COLO668 (cell line): ENCODE data around the gene GHDC.
"Not testable (repeated sequence)": the region's sequence is repeated elsewhere in the genome, so short reads cannot be mapped to it uniquely, and the experiment has no call there.

Experiments
- DNase-seq: peaks from one replicate; lab custom pipeline; 2025; ENCODE audit not compliant: unreplicated experiment; lab: John Stamatoyannopoulos, UW

GHDC gene

DNA sequence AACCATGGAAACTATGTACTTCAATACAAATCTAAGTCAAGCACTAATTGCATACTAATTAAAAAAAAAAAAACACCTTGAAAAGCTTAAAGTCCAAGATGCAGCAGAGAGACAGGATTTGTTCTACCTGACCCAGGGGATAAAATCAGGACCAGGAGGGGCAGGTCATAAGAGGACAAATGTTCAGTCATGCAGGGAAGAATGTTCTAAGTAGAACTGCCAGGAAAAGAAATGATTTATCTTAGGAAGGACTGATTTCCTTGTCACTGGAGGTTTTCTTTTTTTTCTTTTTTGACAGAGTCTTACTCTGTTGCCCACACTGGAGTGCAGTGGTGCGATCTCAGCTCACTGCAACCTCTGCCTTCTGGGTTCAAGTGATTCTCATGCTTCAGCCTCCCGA, 9.1 kb upstream of the GHDC start:
- DNase-seq: no peak

DNA sequence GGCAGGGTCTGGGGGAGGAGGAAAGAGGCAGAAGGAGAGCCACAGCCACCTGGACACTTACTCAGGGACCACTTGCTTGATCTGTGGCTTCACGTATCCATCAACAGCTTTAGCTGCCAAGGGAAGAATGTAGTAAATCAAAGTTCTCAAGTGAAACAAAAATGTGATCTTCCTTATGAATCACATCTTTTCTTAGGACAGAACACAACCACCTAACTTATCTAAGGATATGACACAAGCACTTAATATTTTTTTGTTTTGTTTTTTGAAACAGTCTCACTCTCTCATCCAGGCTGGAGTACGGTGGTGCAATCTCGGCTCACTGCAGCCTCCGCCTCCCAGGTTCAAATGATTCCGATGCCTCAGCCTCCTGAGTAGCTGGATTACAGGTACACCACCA, 8.4 kb upstream of the GHDC start:
- no peak for DNase-seq

DNA sequence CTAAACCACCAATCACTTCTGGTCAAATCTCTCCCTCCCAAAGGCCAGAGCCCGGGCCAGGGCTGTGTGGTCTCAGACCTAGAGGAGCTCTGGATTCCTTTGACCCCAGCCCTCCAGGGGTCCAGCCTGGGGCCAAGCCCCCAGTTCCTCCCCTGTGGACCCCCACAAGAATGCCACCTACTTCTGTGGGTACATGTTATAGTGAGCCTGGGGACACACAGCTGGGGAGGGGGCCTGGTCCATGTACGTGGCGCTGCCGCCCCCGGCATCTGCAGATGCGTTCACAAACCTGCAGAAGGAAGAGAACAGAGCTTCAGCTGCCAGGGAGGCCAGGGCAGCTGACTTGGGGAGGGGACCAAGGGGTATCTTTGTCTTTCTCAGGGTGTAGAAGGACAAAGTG, 7.9 kb upstream of the GHDC start:
- DNase-seq: no peak

DNA sequence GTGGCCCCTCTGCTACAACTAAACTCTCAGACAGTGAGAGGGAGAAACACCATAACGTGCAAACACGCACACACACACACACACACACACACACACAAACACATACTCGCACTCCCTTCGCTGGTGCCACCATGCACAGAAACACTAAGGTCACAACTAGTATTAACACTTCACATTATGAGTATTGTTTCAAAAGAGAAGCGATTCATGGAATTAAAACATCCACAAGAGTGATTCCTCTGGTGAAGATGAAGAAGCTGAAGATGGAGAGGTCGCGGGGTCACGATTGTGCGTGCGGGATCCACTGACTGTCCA, 7.1 kb upstream of the GHDC start:
- no peak for DNase-seq

DNA sequence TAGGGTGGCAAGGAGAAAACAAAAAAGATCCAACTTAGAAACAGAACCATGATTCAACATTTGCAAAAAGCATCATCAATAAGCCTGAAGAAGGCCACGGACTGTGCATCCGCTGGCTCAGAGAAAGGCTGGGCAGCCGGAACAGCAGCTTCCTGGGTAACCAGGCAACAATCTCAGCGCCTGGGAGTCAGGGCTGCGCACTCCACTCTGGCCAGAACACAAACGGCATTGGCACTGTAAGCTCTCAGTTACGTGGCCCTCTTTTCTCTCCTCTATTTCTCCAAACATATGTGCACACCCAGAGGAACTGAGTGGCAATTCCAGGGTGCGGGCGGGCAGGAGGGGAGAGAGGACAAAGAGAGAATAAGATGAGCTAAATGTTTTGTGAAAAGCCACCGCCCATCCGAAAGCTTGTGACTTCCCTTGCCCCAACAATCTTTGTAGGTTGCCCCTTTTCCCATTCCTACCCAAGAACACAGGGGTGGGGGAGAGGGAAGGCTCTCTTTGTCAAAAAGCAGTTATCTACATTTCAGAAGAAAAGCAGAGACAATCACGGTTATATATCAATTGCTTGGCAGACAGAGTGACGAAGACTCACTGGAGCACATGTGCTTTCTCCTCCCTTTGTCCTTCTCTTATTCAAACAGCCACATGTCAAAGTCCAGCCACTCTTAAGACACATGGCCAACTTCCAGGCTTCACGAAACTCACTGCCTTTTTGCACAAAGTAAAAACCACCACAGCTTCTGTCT, 6.6 kb upstream of the GHDC start:
- DNase-seq: no peak

DNA sequence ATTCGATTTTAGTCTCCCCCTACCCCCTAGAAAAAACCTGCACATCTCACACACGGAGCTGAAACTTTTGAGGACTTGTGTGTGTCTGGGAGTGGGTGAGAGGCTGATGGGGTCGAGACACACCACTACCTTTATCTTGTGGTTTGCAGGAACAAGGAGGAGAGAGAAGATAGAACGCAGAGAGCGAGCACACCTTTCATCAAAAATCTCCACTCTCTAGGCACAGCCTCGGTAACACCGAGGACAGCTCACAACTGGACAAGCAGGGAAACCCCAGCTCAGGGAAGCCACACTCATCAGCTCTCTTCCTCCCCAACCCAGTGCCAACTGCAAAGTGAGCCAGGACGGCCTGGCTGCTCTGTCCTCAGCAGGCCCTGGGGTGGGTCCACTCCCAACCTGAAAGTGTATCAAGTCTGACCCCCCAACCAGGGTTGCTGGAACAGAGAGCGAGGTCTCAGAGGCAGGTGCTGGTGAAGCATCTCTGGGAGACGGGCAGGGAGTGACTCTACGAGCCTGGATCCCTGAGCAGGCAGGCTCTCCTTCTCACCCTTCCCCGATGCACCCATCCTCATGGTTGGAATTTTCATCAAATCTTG, 5.2 kb upstream of the GHDC start:
- no peak for DNase-seq

DNA sequence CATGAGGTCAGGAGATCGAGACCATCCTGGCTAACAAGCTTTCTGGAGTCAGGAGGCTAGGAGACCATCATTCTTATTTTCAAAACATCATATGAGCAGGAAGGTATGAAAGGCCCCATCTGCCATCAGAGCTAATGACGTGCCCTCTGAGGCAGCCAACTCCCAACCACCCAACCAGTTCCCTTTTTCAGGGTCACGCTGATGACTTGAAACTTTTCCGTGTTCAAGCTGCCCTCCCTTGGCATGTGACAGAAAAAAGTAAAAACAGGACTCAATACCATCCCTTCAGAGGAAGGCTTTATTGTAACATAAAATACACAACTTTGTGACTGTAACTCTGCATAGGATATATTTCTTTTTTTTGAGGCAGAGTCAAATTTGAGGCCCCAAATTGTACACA, 4.6 kb upstream of the GHDC start:
- no peak for DNase-seq

DNA sequence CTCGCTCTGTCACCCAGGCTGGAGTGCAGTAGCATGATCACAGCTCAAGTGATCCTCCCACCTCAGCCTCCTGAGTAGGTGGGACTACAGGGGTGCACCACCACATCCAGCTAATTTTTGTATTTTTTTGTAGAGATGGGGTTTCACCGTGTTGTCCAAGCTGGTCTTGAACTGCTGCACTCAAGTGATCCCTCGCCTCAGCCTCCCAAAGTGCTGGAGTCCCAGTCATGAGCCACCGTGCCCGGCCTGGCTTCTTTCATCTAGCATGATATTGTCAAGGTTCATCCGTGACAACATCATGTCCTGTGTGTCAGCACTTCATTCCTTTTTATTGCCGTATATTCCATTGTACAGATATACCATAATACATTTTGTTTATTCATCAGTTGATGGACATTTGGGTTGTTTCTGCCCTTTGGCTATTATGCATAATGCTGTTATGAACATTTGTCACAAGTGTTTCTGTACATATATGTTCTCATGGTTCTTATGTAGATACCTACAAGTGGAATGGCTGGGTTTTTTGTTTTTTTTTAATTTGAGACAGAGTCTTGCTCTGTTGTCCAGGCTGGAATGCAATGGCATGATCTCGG, 3.4 kb upstream of the GHDC start:
- no peak for DNase-seq

DNA sequence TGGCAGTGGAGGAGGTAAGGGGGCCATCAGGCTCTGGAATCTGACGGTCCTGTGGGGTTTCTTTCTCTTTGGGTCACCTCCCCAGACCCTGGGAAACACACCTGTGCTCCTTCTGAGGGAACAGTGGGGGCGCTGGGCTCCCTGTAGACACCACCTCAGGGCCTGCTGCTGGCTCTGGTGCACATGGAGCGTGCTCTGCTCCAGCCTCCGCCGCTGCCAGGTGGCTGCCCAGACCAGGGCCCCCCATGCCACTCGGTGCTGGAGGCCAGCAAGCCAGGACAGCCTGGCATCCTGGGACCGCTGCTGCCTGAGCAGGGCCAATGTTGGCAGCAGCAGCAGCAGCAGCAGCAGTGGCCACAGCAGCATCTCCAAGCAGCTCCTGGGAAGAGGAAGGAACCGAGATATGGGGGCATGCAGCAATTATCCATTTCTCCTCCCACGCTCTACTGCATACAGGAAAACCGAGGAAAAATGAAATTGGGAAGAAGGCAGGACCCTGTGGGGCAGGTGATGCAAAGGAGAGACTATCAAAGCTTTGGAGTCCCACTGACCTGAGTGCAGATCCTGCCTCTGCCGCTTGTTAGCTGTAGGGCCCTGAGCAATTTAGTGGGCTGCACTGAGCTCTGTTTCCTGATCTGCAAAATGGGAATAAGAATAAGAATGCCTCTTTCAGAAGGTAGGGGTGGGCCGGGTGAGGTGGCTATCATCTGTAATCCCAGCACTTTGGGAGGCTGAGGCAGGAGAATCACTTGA, 902 bp downstream of the GHDC start:
- DNase-seq: no peak

DNA sequence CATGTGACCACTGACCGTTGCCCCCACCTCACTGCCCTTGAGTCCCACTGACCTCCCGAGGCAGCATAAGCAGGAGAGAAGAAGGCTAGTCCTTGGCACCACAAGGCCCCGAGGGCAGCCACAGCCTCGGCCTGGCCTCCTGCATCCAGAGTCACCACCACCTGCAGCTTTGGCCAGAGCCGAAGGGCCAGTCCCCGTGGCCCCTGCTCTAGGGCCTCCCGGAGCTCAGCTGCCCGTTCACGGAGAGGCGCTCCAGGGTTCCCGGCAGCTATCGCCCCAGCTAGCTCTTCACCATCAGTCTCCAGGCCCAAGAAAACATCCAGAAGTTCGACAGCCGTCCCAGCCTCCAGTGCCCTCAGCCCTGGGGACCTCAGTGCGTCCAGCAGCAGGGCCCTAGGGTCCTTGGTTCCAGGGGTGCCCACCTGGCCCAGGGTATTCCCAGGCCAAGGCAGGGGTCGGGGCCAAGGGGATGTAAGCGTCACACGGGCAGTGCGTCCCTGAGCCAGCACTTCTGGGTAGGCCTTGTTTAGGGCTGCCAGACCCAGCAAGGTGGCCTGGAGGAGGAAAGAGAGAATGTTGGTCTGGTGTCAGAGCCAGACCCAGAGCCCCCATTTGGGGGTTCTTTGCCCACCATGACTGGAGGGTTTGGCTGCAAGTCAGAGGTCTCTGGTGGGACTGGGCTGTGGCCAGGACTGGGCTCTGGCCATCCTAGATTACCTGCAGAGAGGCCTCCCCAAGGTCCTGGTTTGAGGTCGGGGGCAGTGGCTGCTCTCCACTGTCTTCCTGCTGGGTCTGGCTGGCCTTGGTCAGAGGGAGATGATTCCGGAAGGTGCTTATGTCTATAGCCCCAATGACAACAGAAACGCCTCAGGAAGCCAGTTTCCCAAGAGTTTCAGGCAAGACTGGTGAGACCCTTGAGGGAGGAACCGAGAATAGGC, 1.8 kb downstream of the GHDC start:
- DNase-seq: no peak

DNA sequence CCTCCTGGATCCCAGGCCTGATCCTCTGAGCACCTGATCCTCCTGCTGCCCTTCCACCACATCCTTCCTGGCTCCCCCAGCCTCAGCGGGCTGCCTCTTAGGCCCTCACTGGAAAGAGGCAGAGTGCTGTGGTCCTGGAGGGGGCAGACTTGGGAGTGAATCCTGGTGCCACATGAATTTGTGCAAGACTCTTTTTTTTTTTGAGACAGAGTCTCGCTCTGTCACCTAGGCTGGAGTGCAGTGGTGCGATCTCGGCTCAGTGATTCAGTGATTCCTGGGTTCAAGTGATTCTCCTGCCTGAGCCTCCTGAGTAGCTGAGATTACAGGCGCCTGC, 3.1 kb downstream of the GHDC start:
- no peak for DNase-seq

DNA sequence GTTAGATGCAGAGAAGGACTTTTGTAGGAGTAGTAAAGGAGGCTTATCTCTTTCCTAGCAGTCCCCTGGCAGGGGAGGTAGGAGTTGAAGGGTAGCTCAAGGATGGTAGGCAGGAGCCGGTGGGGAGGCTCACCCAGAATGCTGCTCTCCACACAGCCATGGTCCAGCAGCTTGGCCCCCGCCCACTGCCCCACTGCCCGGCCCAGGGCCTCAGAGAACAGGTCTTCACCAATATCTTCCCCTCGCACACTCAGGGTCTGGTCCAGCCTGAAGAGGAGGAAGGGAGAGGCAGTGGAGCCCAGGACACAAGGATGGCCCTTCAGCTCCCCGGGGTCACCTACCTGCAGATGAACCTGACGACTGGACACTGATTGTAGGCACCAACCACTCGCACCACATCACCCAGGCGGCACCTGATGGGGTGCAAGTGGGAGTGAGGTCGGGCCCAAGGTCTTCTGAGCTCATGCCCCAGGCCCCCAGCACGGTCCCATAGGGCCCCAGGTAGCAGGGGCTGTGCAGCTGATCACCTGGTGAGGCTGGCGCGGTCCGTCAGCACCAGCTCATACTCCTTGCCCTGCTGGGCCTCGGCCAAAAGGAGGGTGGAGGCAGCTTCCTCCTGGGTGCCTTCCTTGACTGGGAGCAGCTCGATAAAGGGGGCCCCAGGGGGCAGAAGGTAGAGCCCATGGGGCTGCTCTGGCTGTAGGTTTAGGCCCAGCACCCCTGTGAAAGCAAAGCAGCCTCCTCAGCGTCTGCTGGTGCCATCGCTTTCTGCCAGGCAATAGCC, 3.6 kb downstream of the GHDC start:
- DNase-seq: no peak

DNA sequence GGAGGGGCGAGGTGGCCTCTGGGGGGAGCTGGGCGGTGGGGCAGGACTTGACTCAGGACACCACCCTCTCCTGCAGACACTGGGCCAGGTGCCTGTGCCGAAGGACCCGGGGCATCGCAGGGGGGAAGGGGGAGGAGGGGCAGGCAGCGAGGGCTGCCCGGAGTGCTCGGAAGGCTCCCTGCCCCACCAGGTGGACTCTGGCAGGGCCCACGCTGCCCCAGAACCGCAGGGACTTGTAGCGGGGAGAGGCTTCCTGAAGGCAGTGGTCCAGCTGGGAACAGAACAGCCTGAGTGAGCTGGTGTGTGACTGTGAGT, 4.7 kb downstream of the GHDC start:
- no peak for DNase-seq

DNA sequence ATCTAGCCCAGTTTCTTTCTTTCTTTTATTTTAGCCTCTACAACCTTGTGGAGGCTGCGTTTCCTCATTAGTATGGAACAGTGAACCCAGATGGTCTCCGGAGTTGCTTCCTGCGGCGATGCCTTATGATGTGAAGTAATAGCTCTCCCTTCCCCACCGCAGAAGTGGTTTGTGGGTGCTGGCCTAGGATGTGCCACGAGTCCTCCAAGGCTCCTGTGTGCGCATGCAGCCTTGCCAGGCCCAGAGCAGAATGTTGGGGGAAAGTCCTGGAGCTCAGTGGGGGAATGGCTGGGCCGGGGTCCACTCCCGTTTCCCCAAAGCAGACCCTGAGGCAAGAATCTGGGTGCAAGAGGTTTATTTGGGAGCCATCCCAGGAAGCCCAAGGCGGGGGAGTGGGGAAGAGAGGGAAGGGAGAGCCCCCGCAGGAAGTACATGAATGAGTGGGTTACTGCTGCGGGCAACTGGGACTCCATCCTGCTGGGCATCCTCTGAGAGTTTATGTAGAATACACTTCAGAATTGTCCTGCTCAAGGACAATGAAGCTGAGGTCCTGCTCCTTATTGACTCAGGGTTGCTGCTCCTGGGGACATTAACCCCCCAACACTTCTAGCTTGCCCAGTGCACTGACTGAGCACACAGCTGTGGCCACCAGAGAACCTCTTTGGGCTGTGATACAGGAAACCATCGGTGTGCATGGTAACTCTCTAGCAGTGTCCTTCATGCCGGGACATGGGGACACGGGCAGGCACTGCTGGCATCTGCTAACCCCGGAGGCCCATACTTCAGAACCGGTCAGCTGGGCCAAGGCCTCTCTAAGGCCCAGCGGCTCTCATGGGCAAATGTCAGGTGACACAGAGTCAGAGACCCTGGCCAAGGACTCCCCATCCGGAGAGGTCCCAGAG, 5.3 kb downstream of the GHDC start:
- DNase-seq: no peak

DNA sequence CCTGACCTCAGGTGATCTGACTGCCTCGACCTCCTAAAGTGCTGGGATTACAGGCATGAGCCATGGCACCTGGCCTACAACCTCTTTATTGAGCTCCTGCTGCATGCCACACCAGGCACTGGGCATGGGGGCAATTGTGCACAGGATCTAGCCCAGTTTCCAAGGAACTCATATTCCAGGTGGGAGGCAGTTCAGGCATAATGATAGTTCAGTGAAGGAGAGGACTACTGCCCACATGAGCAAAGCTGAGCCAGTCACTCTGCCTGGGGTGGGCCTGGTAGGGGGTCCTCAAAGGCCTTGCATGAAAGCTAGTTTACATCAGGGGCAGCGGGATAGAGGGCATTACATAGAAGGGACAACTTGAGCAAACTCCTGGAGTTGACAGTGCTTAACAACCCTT, 6.5 kb downstream of the GHDC start:
- DNase-seq: no peak

DNA sequence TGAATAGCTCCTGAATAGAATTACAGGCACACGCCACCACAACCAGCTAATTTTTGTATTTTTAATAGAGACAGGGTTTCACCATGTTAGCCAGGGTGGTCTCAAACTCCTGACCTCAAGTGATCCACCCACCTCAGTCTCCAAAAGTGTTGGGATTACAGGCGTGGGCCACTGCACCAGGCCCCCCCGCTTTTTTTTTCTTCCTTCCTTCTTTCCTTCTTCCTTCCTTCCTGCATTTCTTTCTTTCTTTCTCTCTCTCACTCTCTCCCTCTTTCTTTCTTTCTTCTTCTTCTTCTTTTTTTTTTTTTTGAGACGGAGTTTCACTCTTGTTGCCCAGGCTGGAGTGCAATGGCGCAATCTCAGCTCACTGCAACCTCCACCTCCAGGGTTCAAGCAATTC, 8.1 kb downstream of the GHDC start:
- not testable (repeated sequence) for DNase-seq

DNA sequence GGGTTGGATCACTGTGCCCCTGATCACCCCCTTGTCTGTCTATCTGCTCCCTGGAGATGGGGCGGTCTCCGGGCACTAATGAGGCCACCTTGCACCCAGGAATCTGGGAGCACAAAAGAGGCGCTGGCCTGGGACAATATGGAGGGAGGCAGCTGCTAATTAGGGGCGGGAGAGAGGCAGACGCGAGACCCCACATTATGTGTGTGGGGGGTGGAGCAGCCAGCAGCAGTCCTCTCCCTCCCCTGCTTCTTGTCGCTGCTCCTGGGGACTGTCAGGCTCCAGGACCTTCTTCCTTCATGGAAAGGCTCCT, 8.7 kb downstream of the GHDC start:
- no peak for DNase-seq

DNA sequence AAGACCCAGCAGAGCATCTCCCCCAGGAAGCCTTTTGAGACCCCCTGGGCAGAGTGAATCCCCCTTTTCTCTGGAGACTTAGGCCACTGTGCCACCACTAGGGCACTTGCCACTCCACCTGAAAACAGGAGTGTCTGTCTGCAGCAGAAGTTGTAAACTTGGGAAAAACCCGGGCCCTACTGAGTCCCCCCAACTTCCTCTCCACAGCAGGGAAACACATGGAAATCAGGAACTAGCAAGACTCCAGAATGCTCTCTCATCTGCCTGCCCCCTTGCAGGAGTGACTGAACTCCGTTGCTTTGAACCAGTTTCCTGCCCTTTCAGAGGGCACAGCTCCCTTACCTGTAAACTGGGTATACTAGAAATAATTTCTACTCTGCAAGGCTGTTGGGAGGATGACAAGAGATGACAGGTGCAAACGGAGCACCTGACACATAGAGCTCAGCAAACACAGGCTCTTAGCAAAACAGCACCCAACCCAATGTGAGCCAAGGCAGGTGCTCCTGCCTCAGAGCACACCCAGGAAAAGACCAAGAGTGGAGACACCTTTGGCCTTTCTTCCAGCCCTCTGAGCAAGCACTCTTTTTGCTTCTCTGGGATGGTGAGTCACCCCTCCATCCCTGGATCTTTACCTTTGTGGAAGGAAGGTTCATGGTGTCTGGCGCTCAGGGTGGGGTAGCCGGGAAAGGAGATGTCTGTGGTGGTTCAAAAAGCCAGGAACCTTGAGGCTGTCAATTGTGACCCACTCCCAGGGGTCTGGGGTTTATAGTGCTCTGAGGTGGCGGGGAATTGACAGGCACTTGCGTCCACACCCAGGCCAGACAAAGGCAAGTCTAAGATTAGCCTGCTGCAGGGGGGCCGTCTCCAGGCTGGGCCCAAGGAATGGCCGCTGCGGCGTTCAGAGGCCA, 9.3 kb downstream of the GHDC start, which contains the start of gene HCRT:
Gene HCRT (minus strand): TSS at position 740 of the 908 bp plus-strand sequence. CDS start 87 bp downstream, at position 653.
- DNase-seq: peak; percentile 45
